GM08714 (cell line): ENCODE data around the gene TOM1.
"Not testable (repeated sequence)": the region's sequence is repeated elsewhere in the genome, so short reads cannot be mapped to it uniquely, and the experiment has no call there.

Experiments used
- H3K4me3 ChIP-seq: fragments of 200-500 bp; sonication (Bioruptor generic); 2 replicates; pipeline ENCODE4 v1.5.1; 2014; ENCODE audit warnings: mild to moderate bottlenecking, low read length, inconsistent platforms
- ZNF274 ChIP-seq: IDR thresholded peaks from 2 replicates; pipeline ENCODE4 v1.6.1; 2012; ENCODE audit warnings: mild to moderate bottlenecking, low read depth, low read length

The TOM1 gene

GRCh38 chr22:35352214-35353111, 52.8 kb downstream of the TOM1 start:
- no peak for TF ChIP-seq ZNF274
- H3K4me3 ChIP-seq: no peak overlapping the region

GRCh38 chr22:35353318-35353717, 53.6 kb downstream of the TOM1 start:
- TF ChIP-seq ZNF274: no peak
- H3K4me3 ChIP-seq: no peak overlapping the region

- TF ChIP-seq ZNF274: no peak
Observed at GRCh38 chr22:35354068-35354467, 54.4 kb downstream of the TOM1 start.

GRCh38 chr22:35357883-35358621, 58.4 kb downstream of the TOM1 start:
- TF ChIP-seq ZNF274: no peak
- no peak overlapping the region for H3K4me3 ChIP-seq

More at GRCh38 chr22:35354068-35354467, 54.4 kb downstream of the TOM1 start:
- H3K4me3 ChIP-seq: no peak overlapping the region

GRCh38 chr22:35359380-35360065, 59.8 kb downstream of the TOM1 start:
- no peak for TF ChIP-seq ZNF274
- H3K4me3 ChIP-seq: no peak overlapping the region

- H3K4me3 ChIP-seq: no peak overlapping the region
- TF ChIP-seq ZNF274: no peak
Observed at GRCh38 chr22:35361001-35361558, 61.4 kb downstream of the TOM1 start.

GRCh38 chr22:35363566-35364086, 63.9 kb downstream of the TOM1 start:
- no peak overlapping the region for H3K4me3 ChIP-seq
- TF ChIP-seq ZNF274: no peak

GRCh38 chr22:35364230-35364629, 64.5 kb downstream of the TOM1 start:
- H3K4me3 ChIP-seq: not testable (repeated sequence)

GRCh38 chr22:35367331-35367886, 67.7 kb downstream of the TOM1 start:
- H3K4me3 ChIP-seq: no peak overlapping the region
- TF ChIP-seq ZNF274: no peak

- no peak for TF ChIP-seq ZNF274
- no peak overlapping the region for H3K4me3 ChIP-seq
Observed at GRCh38 chr22:35368386-35368785, 68.7 kb downstream of the TOM1 start.

GRCh38 chr22:35369996-35370395, 70.3 kb downstream of the TOM1 start:
- no peak for TF ChIP-seq ZNF274
- H3K4me3 ChIP-seq: no peak overlapping the region

- TF ChIP-seq ZNF274: no peak
- no peak overlapping the region for H3K4me3 ChIP-seq
Observed at GRCh38 chr22:35373781-35374180, 74.1 kb downstream of the TOM1 start.

- no peak for TF ChIP-seq ZNF274
- no peak overlapping the region for H3K4me3 ChIP-seq
Observed at GRCh38 chr22:35375031-35375430, 75.3 kb downstream of the TOM1 start.

- no peak for TF ChIP-seq ZNF274
- H3K4me3 ChIP-seq: no peak overlapping the region
Observed at GRCh38 chr22:35375526-35375925, 75.8 kb downstream of the TOM1 start.
